Epithelial cell of proximal tubule (primary cell): ENCODE data around the gene AKR1B15. TPM values are rescaled to one million over a fixed set of nuclear protein-coding genes. Genes with fewer than 3 reads are reported as not detected.
"Not testable (repeated sequence)": the region's sequence is repeated elsewhere in the genome, so short reads cannot be mapped to it uniquely, and the experiment has no call there.

ENCODE experiments used
- DNase-seq: peaks from one replicate; pipeline ENCODE4 v3.0.0-alpha.2; 2011; ENCODE audit warnings: low read depth
- H3K4me3 ChIP-seq: 2 replicates; pipeline ENCODE4 v1.5.1; 2011; ENCODE audit warnings: low read depth, mild to moderate bottlenecking, low read length
- CTCF ChIP-seq: conservative IDR thresholded peaks from 2 replicates; pipeline ENCODE4 v1.5.1; 2012; ENCODE audit warnings: low read depth, mild to moderate bottlenecking, low read length
- total RNA-seq: library from RNA; depleted of rRNA; stranded (reverse); fragments of >200 nt; gene quantifications from 2 replicates; pipeline ENCODE4 v1.2.3, GENCODE V29; 2015

Gene AKR1B15
- total RNA-seq, 1 donor from 2014 or later = not detected

- TF ChIP-seq CTCF = no peak
- peak; percentile 68 for DNase-seq
- H3K4me3 ChIP-seq = no peak overlapping the region
Observed at GRCh38 chr7:134515569-134516468, 33.1 kb upstream of the AKR1B15 start.

GRCh38 chr7:134520130-134520529, 28.8 kb upstream of the AKR1B15 start:
- H3K4me3 ChIP-seq = no peak overlapping the region
- DNase-seq = no peak
- TF ChIP-seq CTCF = peak; percentile 32

- no peak for DNase-seq
- no peak for TF ChIP-seq CTCF
- H3K4me3 ChIP-seq = no peak overlapping the region
Observed at GRCh38 chr7:134522601-134523000, 26.3 kb upstream of the AKR1B15 start.

GRCh38 chr7:134525449-134525848, 23.5 kb upstream of the AKR1B15 start:
- H3K4me3 ChIP-seq, DNase-seq: not testable (repeated sequence)

- not testable (repeated sequence) for DNase-seq, H3K4me3 ChIP-seq
Observed at GRCh38 chr7:134526552-134527248, 22.2 kb upstream of the AKR1B15 start.

GRCh38 chr7:134527979-134528371, 20.9 kb upstream of the AKR1B15 start:
- no peak for DNase-seq
- H3K4me3 ChIP-seq = no peak overlapping the region
- TF ChIP-seq CTCF = no peak

GRCh38 chr7:134528749-134529148, 20.2 kb upstream of the AKR1B15 start:
- DNase-seq = no peak

More at GRCh38 chr7:134528749-134529148, 20.2 kb upstream of the AKR1B15 start:
- H3K4me3 ChIP-seq = no peak overlapping the region
- no peak for TF ChIP-seq CTCF
